Cerebellar cortex (tissue), 1 donor: Measurements from ENCODE around the gene SEM1.
"Not testable (repeated sequence)": the region's sequence is repeated elsewhere in the genome, so short reads cannot be mapped to it uniquely, and the experiment has no call there.

Experiments
- DNase-seq: peaks from one replicate; pipeline ENCODE4 v3.0.0-alpha.2; 2015; ENCODE audit warnings: low spot score

SEM1 gene

DNA sequence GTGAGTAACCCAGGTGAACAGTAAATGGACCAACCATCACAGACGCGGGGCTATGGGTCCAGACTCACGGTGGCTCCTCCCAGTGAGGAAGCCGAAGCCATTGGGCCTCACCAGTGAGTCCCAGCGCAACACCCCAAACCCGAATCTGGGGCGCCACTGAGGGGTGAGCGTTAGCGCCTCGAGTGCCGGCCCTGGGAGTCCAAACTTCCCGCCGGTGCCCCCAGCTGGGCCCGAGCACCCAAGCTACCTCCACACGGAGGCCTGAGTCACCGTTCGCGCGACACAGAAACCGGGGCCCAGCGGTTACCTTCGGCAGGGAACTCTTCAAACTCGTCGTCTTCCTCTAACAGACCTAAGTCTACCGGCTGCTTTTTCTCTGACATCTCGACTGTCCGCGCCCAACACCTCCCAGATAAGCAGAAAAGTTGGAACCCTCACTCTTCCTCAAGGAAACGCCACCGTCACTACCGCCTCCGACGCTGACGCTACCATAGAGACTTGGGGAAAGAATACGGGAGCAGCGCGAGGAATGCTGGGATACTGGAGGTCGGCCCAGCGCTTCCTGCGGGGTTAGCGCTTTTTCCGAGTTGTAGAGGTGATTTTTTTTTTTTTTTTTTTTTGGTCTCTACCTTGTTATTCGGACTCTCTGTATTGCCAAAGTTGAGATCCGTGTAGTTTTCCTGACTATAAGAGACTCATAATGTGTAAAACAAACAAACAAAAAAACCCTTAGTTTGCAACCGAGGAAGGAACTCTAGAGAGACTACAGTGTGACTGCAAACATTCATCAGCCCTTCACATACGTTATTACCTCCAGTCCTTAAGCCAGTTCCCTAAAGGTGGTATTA, at the start of gene SEM1:
Gene SEM1 (minus strand): TSS at position 466 of the 848 bp plus-strand sequence. CDS start 83 bp downstream, at position 383.
- DNase-seq, result peak; percentile 94

DNA sequence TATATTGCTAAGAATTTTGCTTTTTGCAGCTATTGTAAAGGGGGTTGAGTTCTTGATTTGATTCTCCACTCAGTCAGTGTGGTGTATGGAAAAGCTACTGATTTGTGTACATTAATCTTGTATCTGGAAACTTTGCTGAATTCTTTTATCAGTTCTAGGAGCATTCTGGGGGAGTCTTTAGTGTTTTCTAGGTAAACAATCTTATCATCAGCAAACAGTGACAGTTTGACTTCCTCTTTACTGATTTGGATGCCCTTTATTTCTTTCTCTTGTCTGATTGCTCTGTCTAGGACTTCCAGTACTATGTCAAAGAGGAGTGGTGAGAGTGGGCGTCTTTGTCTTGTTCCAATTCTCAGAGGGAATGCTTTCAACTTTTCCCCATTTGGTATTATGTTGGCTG, 48.2 kb upstream of the SEM1 start:
- DNase-seq, result not testable (repeated sequence)

DNA sequence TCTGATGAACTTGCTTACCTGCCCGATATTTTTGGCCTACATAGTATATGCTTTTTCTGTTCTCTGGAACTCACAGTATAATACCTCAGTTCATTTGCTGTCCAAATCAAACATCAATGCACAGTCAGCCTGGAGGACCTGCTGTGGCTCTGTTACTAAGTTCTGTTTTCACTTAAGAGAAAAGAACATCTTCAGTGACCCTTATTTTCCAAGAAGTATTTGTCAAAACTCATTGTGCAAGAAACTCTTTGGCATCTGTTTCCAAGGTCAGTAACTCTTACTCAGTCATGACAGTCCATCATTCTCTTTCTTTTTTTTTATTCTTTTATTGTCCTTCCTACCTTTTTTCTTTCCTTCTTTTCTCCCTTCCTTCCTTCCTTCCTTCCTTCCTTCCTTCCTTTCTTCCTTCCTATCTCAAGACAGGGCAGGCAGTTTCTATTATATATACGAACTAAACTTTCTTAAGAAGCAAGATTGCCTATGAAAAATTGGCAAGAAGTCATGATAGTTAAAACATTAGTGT, 37.8 kb upstream of the SEM1 start:
- no peak for DNase-seq

DNA sequence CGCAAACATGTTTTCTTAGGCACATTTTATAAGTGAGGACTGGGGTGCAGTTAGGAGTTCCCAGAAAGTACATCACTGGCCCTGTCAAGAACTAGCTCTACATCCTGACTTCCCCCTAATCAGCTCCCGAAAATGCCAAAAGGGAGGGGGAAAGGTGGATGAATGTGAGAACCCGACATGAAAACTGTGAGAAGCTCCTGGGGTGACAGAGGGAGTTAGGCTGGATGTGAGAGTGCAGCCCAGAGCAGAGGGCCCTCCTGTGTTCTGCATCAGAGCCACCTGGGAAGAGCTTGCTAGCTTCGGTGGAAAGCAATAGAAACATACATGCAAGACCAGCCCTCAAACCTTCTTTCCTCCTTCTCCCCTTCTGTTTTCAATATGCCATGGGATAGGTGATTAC, 30.5 kb upstream of the SEM1 start:
- DNase-seq, result no peak

DNA sequence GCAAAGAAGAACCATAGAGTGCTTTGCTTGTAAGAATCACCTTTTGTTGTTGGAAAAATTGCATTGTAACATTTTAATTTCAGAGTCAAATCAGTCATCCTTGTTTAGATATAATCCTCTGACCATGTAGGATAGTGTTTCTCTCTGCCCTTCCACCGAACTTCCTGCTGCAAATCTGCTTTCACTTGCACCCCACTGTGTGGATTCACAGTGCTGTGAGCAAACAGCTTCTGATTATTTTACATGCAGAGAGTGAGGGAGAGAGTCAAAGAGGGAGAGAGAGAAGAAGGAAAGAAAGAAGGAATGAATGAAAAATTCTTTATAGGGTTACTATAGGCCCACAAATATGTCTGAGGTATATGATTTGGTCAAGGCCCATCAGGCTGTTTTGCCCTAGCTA, 30.0 kb upstream of the SEM1 start:
- DNase-seq, result no peak

DNA sequence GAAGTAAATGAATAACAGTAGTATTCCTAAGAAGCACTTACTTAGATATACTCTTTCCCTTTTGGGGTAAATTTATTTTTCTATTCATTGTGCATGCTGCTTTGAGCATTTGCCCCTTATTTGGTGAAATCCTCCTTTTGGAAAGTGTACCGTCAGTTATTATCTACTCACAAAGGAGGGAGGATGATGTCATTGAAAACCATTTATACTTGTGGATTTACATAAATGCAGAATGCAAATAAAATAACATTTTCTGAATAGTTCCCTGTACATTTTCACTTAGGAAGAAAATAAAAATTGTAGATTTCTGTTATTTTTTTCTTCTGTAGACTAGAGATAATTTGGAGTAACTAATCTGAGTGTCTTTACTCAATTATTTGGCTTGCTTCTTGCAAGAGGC, 29.5 kb upstream of the SEM1 start:
- no peak for DNase-seq

DNA sequence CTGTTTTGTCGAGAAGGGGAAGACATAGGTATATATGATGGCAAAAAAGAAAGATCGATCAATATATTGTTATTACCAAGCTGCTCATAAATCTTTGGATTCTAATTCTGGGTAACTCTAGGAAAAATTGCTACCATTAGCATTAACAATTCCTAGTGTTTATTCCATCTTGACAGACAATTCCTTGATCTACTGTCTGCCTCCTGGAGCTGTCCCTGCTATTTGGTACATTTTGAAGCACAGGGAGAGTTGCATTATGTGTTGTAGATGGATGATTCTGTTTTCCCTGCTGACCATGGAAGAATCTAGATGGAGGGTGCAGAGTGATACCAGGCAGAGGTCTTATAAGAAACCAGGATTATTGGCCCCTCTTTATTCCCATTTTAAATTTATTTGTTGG, 29.1 kb upstream of the SEM1 start:
- DNase-seq, result no peak

DNA sequence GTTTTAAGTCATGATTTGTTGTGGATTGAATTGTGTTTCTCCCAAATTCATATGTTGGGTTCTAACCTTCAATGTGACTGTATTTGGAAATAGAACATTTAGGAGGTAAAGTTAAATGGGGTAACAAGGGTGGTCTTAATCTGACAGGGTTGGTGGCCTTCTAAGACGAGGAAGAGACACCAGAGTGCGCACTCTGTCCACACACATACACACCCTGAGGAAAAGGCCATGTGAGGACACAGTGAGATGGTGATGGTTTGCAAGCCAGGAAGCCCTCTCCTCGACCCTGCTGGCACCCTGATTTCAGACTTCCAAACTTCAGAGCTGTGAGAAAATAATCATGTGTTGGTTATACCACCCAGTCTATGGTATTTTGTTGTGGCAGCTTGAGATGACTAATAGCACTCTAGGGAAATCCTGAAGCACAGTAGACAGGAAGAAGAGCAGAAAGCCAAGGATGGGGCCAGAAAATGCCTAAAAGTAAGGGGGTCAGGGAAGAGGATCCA, 28.0 kb upstream of the SEM1 start:
- DNase-seq, result no peak

DNA sequence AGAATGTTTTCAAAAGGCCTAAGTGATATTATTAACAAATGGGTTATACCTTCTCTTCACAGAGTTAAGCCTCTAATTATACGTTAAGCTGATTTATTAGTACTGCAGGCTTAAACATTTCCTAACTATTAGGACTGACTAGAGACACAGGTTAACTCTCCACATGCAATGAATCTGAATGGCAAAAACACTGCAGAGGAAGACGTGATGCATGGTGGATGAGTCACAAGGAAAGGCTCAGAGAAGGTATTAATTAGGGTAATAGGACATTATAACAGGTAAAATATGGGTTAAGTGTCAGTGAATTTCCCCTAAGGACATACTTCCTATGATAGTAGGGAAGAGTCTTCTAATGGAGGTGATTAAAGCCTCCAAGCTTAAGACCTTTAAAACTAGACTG, 24.7 kb upstream of the SEM1 start:
- no peak for DNase-seq

DNA sequence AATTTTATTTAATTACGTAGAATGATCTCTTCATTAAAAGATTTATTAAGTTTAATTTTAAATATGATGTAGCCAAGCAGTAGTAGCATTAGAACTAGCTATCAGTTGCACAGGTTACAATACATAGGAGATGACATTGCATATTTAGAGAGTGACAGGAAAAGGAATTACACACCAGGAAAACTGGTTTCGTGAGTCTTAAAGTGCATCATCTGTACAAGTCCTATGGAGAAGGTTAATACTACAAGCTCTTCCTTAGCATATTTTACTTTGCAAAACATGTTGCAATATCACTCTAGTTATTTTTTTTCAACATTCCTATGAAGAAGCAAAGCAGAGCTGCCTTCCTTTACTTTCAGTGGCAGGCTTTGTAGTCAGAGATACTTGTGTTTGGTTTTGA, 20.2 kb upstream of the SEM1 start:
- DNase-seq, result no peak

DNA sequence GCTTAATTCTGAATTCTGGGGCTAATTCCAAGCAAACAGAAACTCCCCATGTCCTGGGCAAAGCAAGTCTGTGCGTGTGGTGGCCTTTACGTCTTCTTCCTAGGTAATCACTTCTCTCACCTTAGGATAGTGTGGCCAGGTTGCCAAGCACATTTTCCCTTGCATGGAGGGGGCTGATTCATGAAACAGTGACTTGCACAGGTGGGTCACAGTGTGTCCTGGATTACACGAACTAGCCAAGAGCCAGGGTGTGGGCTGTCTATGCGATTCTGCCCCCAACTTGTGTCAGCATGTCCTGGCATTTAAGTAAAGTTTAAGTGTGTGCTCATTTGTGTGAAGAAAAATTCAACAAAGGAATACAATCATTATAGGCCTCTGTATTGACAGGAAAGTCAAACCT, 18.5 kb upstream of the SEM1 start:
- DNase-seq, result no peak

DNA sequence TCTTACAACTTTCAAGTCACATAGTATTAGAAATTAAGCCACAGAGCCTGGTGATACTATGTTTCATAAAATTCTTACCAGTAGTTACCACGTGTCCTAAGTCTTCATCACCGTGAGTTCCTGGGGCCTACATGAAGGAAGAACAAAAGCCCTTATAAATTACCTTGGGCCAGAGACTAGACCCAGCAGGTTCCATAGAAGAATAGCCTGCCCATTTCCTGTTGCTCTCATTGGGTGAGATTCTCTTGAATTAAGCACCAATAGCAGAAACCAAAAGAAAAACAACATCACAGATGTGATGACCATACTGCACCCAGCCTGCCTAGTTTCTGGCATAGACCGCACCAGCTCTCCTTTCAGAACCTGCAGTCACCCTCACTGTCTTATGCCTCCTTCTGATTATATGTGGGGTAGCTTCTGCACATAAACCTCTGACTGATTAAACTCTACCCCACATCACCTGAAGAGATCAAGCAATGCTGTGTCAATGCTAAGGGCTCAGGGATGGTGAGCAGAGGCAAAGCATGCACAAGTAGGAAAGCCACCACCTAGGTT, 18.0 kb upstream of the SEM1 start:
- no peak for DNase-seq

DNA sequence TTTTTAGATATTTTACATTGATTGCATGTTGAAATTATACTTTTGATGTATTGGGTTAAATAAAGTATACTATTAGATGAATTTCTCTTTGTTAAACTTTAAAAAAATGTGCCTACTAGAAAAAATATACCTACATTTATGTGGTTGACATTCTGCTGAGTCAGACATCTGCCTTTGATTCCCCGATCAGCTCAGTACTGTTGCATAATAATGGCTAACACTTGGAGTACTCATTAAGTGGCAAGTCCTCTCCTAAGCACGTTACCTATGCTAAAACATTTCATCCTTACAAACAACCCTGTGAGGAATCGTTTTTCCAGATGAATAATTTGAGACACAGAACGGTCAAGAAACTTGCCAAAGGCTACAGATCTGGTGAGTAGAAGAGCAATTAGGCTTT, 14.0 kb upstream of the SEM1 start:
- DNase-seq, result no peak

DNA sequence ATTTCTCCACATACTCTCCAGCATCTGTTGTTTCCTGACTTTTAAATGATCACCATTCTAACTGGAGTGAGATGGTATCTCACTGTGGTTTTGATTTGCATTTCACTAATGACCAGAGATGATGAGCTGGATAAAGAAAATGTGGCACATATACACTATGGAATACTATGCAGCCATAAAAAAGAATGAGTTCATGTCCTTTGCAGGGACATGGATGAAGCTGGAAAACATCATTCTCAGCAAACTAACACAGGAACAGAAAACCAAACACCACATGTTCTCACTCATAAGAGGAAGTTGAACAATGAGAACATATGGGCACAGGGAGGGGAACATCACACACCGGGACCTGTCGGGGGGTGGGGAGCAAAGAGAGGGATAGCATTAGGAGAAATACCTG, 13.3 kb upstream of the SEM1 start:
- DNase-seq, result not testable (repeated sequence)

DNA sequence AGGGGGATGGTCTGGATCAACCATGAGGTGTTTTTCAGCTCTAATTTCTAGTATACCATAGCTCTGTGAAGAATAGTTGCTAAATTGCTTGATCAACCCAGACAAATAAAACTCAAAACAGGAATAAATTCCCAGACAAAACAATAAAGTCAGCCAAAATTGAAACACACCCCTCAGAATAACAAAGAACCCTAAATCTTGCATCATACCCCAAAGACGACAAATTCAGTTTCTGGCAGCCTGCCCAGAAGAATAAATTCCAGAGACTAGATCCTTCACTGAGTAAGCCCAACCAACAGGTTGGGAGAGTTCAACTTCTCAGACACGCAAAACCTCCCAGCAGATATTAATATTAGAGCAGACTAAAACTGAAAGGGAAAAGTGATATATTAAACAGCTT, 11.2 kb upstream of the SEM1 start:
- DNase-seq, result no peak

DNA sequence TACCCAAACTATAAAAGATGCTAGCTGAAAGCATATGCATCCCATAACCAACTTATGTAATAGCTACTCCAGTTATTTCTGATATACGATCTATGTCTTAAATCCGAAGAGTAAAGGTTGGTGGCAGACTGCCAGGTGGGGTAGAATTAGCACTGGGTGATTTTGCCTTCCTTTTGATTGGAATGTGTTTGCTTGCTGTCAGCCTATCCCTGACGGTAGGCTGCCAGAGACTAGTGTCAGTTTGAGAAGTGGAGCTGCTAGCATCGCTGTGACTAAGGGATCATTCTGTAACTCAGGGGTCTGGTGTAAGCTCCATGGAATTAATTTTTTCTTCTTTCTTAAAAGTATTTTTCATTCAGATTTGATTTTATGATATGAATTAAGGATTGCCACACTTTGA, 9.5 kb upstream of the SEM1 start:
- no peak for DNase-seq

DNA sequence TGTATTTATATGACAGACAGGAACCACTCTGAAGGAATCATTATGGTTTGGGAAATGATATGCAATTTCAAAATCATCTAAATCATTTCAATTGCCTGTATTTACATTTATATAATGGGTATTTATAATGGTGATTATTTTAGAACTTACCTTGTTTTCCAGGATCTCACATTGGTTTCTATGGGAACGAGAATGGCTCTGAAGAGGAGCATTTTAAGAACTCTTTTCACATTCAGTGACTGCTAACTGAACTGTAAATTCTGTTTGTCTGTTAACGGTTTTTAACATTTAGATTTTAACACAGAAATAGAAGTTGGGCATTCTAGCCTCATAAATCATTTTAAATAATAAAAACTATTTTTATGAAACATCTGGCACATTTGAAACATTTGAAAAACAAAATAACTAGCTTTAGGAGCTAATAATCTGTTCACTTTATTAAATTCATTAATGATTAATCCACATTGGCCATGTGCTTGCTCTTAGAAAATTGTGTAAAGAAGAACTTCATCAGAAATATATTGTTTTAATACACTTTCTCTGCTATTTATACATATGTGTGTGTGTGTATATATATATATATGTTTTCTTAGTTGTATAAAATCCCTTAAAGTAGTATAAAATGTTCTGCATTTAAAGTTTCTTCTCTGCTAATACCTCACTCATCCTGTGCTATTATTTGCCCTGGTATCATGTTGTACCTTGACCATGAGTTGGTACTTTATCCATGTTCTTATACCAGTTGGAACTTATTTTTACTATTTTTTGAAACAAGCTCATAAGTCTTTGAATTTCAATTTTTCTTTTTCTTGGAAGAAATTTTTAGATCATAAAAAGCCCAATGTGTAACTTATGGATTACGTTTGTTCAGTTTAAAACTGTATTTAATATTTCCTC, 8.7 kb upstream of the SEM1 start:
- DNase-seq, result no peak

DNA sequence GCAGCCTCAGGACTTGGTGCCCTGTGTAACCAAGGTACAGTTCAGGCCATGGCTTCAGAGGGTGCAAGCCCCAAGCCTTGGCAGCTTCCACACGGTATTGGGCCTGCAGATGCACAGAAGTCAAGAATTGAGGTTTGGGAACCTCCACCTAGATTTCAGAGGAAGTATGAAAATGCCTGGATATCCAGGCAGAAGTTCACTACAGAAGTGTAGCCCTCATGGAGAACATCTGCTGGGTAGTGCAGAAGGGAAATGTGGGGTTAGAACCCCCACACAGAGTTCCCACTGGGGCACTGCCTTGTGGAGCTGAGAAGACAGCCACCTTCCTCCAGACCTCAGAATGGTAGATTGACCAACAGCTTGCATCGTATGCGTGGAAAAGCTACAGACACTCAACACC, 3.4 kb upstream of the SEM1 start:
- no peak for DNase-seq

DNA sequence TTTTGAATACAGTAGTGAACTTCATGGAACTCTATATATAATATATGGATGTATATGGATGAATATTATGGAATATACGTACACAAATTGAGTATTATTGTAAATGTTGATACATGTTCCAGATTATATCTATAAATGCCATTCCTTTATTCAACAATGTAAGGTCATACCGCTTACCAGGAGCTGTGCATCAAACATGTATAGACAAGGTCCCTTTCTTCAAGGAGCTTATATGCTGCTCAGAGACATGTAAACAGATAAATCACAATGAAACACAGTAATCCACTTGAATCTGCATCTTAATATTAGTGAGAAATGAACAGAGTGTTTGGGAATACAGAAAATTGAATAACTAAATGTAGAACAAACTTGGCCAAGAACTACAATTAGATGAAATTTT, 898 bp upstream of the SEM1 start:
- DNase-seq, result no peak

DNA sequence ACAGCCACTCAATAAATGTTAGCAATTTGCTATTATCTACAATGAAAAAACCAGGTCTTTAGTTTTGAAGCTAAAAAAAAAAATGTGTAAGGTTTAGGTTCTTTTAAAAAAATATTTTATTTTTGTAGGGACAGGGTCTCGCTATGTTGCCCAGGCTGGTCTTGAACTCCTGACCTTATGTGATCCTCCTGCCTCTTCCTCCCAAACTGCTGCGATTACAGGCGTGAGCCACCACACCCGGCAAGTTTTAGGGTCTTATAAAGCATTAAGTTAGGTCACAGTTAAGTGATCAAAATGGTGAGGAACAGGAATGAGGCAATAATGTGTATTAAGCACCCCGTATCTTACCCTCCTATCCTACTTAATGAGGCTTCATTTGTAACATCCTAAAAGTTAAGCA, 774 bp downstream of the SEM1 start:
- DNase-seq, result no peak

DNA sequence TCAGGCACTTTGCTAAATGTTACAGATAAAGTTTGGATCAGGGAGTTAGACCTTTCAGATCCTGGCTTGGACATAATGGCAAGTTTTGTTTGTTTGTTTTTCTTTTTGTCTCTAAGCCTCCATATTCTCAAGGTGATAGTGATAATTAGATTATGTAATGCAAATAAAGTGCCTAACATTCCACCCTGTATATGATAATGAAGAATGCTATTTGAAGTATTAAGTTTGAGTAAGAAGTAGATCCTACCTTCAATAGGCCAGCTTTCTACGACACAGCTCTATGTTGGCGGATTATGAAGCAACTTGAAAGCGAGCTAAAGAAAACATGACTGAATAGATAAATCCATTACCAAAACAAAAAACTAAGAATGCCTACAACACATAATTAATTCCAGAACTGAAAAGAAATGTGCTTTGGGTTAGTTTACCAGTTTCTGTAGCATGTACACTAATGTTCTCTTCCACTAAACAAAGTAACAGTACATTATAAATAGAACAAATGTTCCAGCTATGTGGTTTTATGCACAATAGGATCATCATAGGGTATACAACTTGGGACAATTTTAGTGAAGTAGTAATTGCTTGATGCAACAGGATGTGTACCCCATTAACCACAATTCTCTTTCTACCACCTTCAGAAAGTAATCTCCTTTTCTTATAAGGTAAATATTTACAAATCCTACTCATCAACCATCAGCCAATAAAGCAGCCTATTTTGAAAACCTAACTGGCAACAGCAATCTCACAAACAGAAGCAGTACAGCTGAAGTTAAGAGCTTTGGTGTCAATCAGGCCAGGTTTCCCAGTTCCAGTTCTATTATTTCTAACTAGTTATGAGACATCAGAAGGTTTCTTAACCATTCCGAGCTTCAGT, 1.5 kb downstream of the SEM1 start:
- DNase-seq, result no peak
